ENCODE measurements around the gene WDR46.

GRCh38 chr6:33288141-33288920, 708 bp downstream of the WDR46 start:
- TF ChIP-seq POLR2A (IDR thresholded peaks at IDR 0.05; ENCODE audit: low read length): no peak
- TF ChIP-seq GATA1 (IDR thresholded peaks at IDR 0.05; ENCODE audit: low read depth, low read length): no peak
